Bone marrow (tissue), 2 donors: ENCODE data around the gene UNC80.
"Not testable (repeated sequence)": the region's sequence is repeated elsewhere in the genome, so short reads cannot be mapped to it uniquely, and the experiment has no call there.

ENCODE experiments used
- DNase-seq, 2 donors: peaks; one replicate each; lab custom pipeline; 2025; lab: John Stamatoyannopoulos, UW

Gene UNC80, protein sequence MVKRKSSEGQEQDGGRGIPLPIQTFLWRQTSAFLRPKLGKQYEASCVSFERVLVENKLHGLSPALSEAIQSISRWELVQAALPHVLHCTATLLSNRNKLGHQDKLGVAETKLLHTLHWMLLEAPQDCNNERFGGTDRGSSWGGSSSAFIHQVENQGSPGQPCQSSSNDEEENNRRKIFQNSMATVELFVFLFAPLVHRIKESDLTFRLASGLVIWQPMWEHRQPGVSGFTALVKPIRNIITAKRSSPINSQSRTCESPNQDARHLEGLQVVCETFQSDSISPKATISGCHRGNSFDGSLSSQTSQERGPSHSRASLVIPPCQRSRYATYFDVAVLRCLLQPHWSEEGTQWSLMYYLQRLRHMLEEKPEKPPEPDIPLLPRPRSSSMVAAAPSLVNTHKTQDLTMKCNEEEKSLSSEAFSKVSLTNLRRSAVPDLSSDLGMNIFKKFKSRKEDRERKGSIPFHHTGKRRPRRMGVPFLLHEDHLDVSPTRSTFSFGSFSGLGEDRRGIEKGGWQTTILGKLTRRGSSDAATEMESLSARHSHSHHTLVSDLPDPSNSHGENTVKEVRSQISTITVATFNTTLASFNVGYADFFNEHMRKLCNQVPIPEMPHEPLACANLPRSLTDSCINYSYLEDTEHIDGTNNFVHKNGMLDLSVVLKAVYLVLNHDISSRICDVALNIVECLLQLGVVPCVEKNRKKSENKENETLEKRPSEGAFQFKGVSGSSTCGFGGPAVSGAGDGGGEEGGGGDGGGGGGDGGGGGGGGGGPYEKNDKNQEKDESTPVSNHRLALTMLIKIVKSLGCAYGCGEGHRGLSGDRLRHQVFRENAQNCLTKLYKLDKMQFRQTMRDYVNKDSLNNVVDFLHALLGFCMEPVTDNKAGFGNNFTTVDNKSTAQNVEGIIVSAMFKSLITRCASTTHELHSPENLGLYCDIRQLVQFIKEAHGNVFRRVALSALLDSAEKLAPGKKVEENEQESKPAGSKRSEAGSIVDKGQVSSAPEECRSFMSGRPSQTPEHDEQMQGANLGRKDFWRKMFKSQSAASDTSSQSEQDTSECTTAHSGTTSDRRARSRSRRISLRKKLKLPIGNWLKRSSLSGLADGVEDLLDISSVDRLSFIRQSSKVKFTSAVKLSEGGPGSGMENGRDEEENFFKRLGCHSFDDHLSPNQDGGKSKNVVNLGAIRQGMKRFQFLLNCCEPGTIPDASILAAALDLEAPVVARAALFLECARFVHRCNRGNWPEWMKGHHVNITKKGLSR (N-terminal part only)

DNA sequence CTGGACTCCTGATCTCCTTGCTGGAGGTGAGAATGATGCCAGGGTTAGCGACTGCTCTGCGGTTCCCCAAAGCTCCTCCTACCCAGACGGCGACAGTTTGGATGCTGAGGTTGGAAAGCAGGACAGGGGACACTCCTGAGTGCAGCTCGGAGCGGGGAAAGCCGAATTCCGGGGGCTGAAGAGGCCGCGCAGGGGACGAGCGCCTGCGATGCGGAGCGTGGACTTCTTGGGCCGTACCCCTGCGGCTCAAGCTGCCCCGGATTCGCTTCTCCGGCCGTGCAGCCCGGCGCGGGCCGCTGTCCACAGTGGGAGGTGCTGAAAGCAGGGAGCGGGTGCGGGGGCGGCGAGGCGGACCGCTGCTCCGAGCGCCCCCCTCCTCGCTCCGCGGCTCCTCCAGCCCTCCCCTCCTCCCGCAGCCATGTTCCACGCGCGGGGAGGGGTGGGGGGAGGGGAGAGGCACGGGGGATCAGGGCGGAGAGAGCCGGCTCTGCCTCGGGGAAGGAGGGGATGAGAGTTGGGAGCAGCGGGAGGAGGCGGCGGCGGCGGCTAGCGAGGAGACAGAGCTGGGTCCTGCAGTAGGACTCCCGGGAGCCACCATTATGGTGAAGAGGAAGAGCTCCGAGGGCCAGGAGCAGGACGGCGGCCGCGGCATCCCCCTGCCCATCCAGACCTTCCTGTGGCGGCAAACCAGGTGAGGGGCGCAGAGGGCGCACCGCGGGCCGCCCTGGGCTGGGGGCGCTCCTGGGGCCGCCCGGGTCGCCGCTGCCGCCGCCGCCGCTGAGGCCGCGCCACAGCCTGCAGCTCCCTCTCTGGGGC, at the start of gene UNC80:
TSS of gene UNC80 (plus strand) at position 359 of the 816 bp plus-strand sequence. CDS start at position 600, 241 bp downstream.
- DNase-seq, result no peak

- DNase-seq, result no peak
These were observed 45.3 kb upstream of the UNC80 start for GRCh38 chr2:209726311-209726710.

DNA sequence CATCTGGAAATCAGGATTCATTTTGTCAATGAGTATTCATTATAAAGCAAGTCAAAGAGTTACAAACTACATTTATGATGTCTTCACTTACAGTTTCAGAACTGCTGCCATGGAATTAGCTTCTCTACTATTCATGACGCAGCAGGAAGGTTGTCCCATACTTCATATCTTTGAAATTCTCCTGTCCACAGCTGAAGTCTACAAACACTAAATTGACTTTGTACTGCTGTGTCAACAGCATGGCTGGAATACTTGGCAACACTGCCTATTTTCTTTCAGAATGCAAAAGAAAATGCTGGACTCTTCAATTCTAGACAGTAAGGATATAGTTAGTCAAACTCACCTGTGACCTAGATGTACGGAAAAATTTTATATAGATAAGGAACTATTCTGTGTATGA, 44.6 kb upstream of the UNC80 start:
- DNase-seq, result no peak

DNA sequence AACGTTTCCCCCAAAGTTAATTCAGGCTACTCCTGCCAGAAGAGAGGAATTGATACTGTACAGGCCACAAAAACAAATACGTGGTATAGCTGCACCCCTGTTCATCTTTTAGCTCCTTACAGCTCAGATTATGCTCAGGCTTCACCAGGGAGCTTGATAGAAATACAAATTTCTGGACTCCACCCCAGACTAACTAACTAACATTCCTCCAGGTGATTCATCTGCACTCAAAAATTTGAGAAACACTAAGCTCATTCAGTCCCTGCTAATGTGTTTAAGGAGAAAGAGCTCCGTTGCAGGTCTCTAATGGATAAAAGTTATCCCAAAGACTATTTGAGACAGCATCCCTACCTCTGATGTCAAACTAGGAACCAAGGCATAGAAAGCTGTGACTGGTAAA, 36.8 kb upstream of the UNC80 start:
- no peak for DNase-seq

GRCh38 chr2:209741953-209742352, 29.7 kb upstream of the UNC80 start:
- DNase-seq, result no peak

- DNase-seq, result no peak
These were observed 18.6 kb upstream of the UNC80 start for GRCh38 chr2:209753020-209753419.

- no peak for DNase-seq
These were observed 14.5 kb upstream of the UNC80 start for GRCh38 chr2:209757163-209757562.

DNA sequence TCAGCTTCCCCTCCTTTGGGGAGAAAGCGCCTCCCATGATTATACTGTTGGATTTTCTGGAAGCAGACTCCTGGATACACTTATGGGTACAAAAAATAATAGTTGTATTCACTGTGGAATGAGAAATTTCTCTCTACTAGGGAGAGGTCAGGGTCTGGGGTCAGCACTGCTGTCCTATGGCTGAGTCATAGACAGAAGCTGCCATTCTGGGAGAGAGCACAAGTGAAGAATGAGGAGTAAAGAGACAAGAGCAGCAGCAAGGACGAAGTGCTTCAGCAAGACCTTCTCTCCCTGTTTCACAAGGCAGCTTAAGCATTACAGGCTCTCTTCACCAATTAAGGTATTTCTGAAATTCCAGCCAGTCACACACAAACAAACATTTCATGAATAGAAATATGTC, 10.1 kb upstream of the UNC80 start:
- DNase-seq, result no peak

GRCh38 chr2:209762563-209762962, 9.1 kb upstream of the UNC80 start:
- DNase-seq, result no peak

DNA sequence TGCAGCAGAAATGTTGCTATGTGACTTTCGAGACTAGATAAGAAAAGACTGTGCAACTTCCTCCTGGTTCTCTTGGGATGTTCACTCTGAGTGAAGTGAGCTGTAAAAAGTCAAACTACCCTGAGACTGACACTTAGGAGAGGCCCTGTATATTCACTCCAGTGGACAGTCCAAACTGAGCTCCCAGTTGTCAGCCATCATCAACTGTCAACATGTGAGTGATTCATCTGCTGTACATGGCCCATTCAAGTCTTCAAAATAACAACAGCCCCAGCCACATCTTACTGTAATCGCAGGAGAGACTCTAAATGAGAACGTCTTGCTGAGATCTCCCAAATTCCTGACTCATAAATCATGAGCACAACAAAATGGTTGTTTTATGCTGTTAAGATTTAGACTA, 8.5 kb upstream of the UNC80 start:
- no peak for DNase-seq

- no peak for DNase-seq
These were observed 5.0 kb upstream of the UNC80 start for GRCh38 chr2:209766613-209767012.

- no peak for DNase-seq
These were observed 4.3 kb upstream of the UNC80 start for GRCh38 chr2:209767316-209767715.

DNA sequence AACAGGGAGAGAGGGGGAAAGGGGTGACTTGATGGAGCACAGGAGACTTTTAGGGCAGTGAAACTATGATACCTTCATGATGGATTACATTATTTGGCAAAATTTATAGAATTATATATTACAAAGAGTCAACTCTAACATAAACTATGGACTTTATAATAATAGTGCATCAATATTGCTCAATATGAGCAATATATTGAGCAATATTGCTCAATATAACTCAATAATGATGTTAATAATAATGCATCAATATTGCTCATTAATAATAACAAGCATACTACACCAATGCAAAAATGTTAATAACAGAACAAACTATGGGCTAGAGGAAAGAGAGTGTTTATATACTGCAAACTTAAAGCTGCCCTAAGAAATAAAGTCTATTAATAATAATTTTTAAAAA, 3.1 kb upstream of the UNC80 start:
- no peak for DNase-seq

DNA sequence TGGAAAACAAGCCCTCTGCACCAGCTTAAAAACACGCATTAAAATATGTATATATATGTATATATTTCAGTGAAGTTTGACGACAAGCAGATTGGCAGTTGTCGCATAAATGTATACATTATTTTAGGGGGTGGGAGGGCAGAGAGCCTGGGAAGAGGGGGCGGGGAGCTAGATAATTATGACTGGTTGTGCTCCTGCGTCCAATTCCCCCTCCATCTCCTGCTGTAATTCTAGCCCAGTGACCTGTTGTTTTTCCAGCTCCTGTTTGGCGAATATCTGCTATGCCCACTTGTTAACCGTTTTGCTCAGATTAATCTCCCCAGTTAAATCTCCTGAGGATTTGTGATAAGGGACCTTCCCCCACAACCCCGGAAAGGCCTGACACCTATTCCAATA, 656 bp downstream of the UNC80 start:
- DNase-seq, result no peak

- DNase-seq, result no peak
These were observed 1.7 kb downstream of the UNC80 start for GRCh38 chr2:209773377-209773776.

GRCh38 chr2:209787416-209787815, 15.8 kb downstream of the UNC80 start:
- no peak for DNase-seq

DNA sequence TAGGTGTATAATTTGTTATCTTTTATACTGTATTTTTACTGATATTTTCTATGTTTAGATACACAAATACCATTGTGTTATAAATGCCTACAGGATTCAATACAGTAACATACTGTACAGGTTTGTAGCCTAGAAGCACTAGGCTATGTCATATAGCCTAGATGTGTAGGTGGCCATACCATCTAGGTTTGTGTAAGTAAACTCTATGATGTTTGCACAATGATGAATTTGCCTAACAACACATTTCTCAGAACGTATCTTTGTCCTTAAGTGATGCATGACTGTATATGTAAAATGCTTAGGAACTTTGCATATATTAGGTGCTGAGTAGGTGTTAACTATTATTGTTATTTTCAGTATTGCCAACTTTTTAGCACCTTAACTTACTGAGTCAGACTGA, 17.3 kb downstream of the UNC80 start:
- no peak for DNase-seq

DNA sequence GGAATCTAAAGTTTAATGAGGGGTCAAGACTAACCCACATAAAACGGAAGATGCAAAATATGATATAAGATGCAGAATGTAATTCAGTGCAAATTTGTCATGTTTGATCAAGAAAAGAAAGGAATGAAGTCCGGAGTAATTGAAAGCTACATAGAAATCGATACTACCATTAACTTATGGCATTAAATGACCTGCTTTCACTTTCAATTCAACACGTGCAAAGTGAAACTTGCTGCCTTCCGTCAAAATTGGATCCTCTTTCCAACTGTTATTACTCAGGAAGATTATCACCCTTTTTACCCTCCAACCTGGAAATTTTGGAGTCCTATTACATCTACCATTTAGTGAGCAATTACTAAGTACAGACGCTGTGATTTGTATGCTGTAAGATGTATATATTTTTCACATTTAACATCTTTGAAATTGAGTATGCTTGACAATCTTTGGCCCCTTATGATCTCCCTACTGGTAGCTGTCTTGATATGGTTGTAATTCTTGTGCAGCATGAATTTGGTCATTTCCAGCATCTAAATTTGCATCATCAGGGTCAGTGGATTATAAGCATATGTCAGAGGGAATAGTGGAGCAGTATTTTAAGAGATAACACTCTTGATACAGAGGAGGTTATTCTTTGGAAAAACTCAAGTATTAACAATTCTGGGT, 18.6 kb downstream of the UNC80 start:
- no peak for DNase-seq

DNA sequence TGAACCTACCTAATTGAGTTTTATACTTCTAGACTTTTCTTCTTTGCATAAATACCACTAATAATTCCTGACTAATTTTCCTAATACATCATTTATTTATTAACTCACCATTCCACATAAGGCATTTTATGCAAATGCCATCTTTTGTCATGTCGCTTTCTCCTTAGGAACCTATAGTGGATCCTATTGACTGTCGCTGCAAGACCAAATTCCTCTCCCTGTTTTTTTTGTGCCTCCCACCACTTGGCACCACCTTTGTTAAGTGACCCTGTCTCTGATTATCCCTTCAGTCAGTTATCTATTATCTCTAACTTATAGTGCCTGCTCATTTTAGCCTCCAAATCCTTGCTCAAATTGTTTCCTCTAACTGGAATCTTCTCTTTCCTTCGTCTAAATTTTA, 19.5 kb downstream of the UNC80 start:
- DNase-seq, result no peak

DNA sequence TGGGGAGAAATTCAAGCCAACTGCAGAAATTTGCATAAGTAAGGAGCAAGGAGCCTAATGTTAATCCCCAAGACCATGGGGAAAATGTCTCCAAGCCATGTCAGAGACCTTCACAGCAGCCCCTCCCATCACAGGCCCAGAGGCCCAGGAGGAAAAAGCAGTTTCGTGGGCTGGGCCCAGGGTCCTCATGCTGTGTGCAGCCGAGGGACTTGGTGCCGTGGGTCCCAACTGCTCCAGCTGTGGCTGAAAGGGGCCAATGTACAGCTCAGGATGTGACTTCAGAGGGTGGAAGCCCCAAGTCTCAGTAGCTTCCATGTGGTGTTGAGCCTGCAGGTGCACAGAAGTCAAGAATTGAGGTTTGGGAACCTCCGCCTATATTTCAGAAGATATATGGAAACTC, 23.8 kb downstream of the UNC80 start:
- not testable (repeated sequence) for DNase-seq

GRCh38 chr2:209805351-209805750, 33.7 kb downstream of the UNC80 start:
- no peak for DNase-seq
